Liver (tissue), 9 donors: ENCODE data around the gene INTS4. TPM values are rescaled to one million over a fixed set of nuclear protein-coding genes. Genes with fewer than 3 reads are reported as not detected.
"Not testable (repeated sequence)": the region's sequence is repeated elsewhere in the genome, so short reads cannot be mapped to it uniquely, and the experiment has no call there.

Source experiments
- DNase-seq: peaks from one replicate; pipeline ENCODE4 v3.0.0-alpha.2; 2017; ENCODE audit warnings: low spot score
- H3K27ac ChIP-seq, 2 donors: one replicate each; pipeline ENCODE4 v1.7.0; 2013; ENCODE audit warnings: inconsistent platforms in 2 of 2, low read length in 2 of 2, control low read depth in 1 of 2, low read depth in 1 of 2, mild to moderate bottlenecking in 1 of 2
- H3K27me3 ChIP-seq, 4 donors: one replicate each; pipeline versions ENCODE4 v1.6.1 to v1.7.0; 2013; ENCODE audit warnings: low read length in 3 of 4, inconsistent platforms in 1 of 4, mild to moderate bottlenecking in 1 of 4, moderate library complexity in 1 of 4; ENCODE audit not compliant: control insufficient read depth in 4 of 4, insufficient read depth in 4 of 4
- H3K36me3 ChIP-seq, 4 donors: one replicate each; pipeline versions ENCODE4 v1.6.1 to v1.7.0; 2013; ENCODE audit warnings: low read length in 3 of 4, mild to moderate bottlenecking in 3 of 4, low read depth in 1 of 4, moderate library complexity in 1 of 4; ENCODE audit not compliant: control insufficient read depth in 4 of 4, insufficient read depth in 3 of 4
- H3K4me1 ChIP-seq, 4 donors: one replicate each; pipeline versions ENCODE4 v1.6.1 to v1.7.0; 2013; ENCODE audit warnings: low read length in 3 of 4, mild to moderate bottlenecking in 3 of 4, moderate library complexity in 1 of 4; ENCODE audit not compliant: control insufficient read depth in 4 of 4, insufficient read depth in 4 of 4
- H3K4me3 ChIP-seq, 3 donors: one replicate each; pipeline versions ENCODE4 v1.6.1 to v1.7.0; 2013; ENCODE audit warnings: low read length in 3 of 3, control low read depth in 1 of 3, low read depth in 1 of 3, mild to moderate bottlenecking in 1 of 3
- H3K9ac ChIP-seq, 2 donors: one replicate each; pipeline ENCODE4 v1.7.0; 2013; ENCODE audit warnings: low read length in 2 of 2, mild to moderate bottlenecking in 2 of 2, moderate library complexity in 2 of 2, control low read depth in 1 of 2, low read depth in 1 of 2
- H3K9me3 ChIP-seq, 4 donors: one replicate each; pipeline versions ENCODE4 v1.6.1 to v1.7.0; 2013; ENCODE audit warnings: low read length in 3 of 4; ENCODE audit not compliant: control insufficient read depth in 4 of 4
- CTCF ChIP-seq: fragments of 150-350 bp; IDR thresholded peaks from 2 replicates; pipeline ENCODE4 v1.5.1; 2017; ENCODE audit warnings: improper control_type of control experiment, low read depth, low read length; ENCODE audit not compliant: missing input control
- FOXA1 ChIP-seq: IDR thresholded peaks from 2 replicates; pipeline ENCODE4 v1.6.1; 2016; ENCODE audit warnings: antibody characterized with exemption
- FOXA2 ChIP-seq: IDR thresholded peaks from 2 replicates; pipeline ENCODE4 v1.6.1; 2016; ENCODE audit warnings: antibody characterized with exemption
- GABPA ChIP-seq, 2 donors: IDR thresholded peaks in 1 of 2; conservative IDR thresholded peaks in 1 of 2; 2 replicates each; pipeline ENCODE4 v1.6.1; 2016; ENCODE audit warnings: antibody characterized with exemption in 2 of 2, mild to moderate bottlenecking in 1 of 2, moderate library complexity in 1 of 2
- HNF4A ChIP-seq, 2 donors: conservative IDR thresholded peaks; 2 replicates each; pipeline ENCODE4 v1.6.1; 2016; ENCODE audit warnings: antibody characterized with exemption in 2 of 2, mild to moderate bottlenecking in 2 of 2
- HNF4G ChIP-seq: IDR thresholded peaks from 2 replicates; pipeline ENCODE4 v1.6.1; 2016; ENCODE audit warnings: antibody characterized with exemption
- JUND ChIP-seq, 2 donors: IDR thresholded peaks; 2 replicates each; pipeline ENCODE4 v1.6.1; 2016; ENCODE audit warnings: antibody characterized with exemption in 2 of 2
- MAX ChIP-seq: IDR thresholded peaks from 2 replicates; pipeline ENCODE4 v1.6.1; 2016; ENCODE audit warnings: antibody characterized with exemption
- NR2F2 ChIP-seq: IDR thresholded peaks from 2 replicates; pipeline ENCODE4 v1.6.1; 2016; ENCODE audit warnings: antibody characterized with exemption
- REST ChIP-seq: IDR thresholded peaks from 2 replicates; pipeline ENCODE4 v1.6.1; 2016; ENCODE audit warnings: antibody characterized with exemption, mild to moderate bottlenecking
- RXRA ChIP-seq, 2 donors: IDR thresholded peaks; 2 replicates each; pipeline ENCODE4 v1.6.1; 2017 to 2018; ENCODE audit warnings: antibody characterized with exemption in 2 of 2, mild to moderate bottlenecking in 1 of 2
- YY1 ChIP-seq: IDR thresholded peaks from 2 replicates; pipeline ENCODE4 v1.6.1; 2016; ENCODE audit warnings: antibody characterized with exemption, mild to moderate bottlenecking
- ZBTB33 ChIP-seq: IDR thresholded peaks from 2 replicates; pipeline ENCODE4 v1.6.1; 2016; ENCODE audit warnings: antibody characterized with exemption
- WGBS: extraction: QIAGEN DNeasy Blood & Tissue Kit; methylation state at CpG from one replicate; pipeline ENCODE4 v1.1.7; 2013; 5-methylcytosine and 5-hydroxymethylcytosine counted together
- polyA plus RNA-seq, 2 donors: library from polyadenylated mRNA; stranded (reverse) in 1 of 2; unstranded in 1 of 2; fragments of 200-250 nt in 1 of 2; fragments of >200 nt in 1 of 2; fragmentation: Nextera tagmentation in 1 of 2; extraction: Ambion mirVana in 1 of 2; gene quantifications; one replicate each; pipeline versions ENCODE4 v1.2.1 to v1.2.3, GENCODE V29; 2013 to 2015
- total RNA-seq, 2 donors: library from RNA; depleted of rRNA; stranded (reverse); fragments of >200 nt; gene quantifications; one replicate each; pipeline ENCODE4 v1.2.3, GENCODE V29; 2014
- donor health status: healthy.
- donor health status: healthy.
- donor health status: healthy.
- donor health status: healthy.
- donor health status: healthy.

INTS4 gene
- total and polyA plus RNA-seq, 4 donors = 7.9 to 19.1 (median 15.0) TPM

- Histone ChIP-seq H3K36me3 (peaks cover 0 to 12% (median 5%) of the 10 kb centered on the region in 4 donors), H3K4me3 (peak overlapping the region; percentile 72 to 98 (median 81)), H3K9me3 (no peaks in the 10 kb centered on the region), H3K27ac (no peak overlapping the region), H3K4me1 (peaks cover 1 to 21% (median 19%) of the 10 kb centered on the region in 4 donors), H3K9ac (peak overlapping the region; percentile 74 to 93), H3K27me3 (no peaks in the 10 kb centered on the region)
- DNase-seq = no peak
- WGBS = 7% methylated on average over 11 of the region's 11 CpGs
- no peak for TF ChIP-seq FOXA2
- no peak for TF ChIP-seq FOXA1
- TF ChIP-seq GABPA (IDR thresholded peaks at IDR 0.05 in 1 of 2, conservative IDR thresholded peaks at IDR 0.05 in 1 of 2) = no peak
- no peak for TF ChIP-seq ZBTB33
- no peak for TF ChIP-seq JUND (IDR thresholded peaks at IDR 0.05)
Measured at GRCh38 chr11:77993902-77994301, 566 bp downstream of the INTS4 start.

GRCh38 chr11:77990981-77991380 lies 3.5 kb downstream of the INTS4 start:
- 95% methylated on average over 5 of the region's 5 CpGs for WGBS
- Histone ChIP-seq H3K9me3 (no peaks in the 10 kb centered on the region), H3K27me3 (no peaks in the 10 kb centered on the region), H3K4me3 (no peak overlapping the region), H3K9ac (no peak overlapping the region), H3K4me1 (peaks cover 1 to 21% (median 19%) of the 10 kb centered on the region in 4 donors), H3K36me3 (peaks cover under 1 to 15% (median 8%) of the 10 kb centered on the region in 4 donors), H3K27ac (no peak overlapping the region)
- DNase-seq = no peak
- TF ChIP-seq MAX (no peak), CTCF (no peak)

GRCh38 chr11:77986456-77986855 lies 8.0 kb downstream of the INTS4 start:
- H3K36me3 ChIP-seq = peaks cover 2 to 15% (median 8%) of the 10 kb centered on the region in 4 donors
- not testable (repeated sequence) for DNase-seq, H3K27me3 ChIP-seq

GRCh38 chr11:77981346-77981947 lies 13.0 kb downstream of the INTS4 start:
- H3K4me3 ChIP-seq = no peak overlapping the region
- H3K27ac ChIP-seq = no peak overlapping the region
- 97% methylated on average over 2 of the region's 2 CpGs for WGBS
- no peaks in the 10 kb centered on the region for H3K9me3 ChIP-seq
- H3K9ac ChIP-seq = no peak overlapping the region
- no peaks in the 10 kb centered on the region for H3K4me1 ChIP-seq
- no peaks in the 10 kb centered on the region for H3K27me3 ChIP-seq
- peaks cover 2 to 29% (median 16%) of the 10 kb centered on the region in 4 donors for H3K36me3 ChIP-seq
- no peak for DNase-seq
- TF ChIP-seq YY1 (no peak), HNF4A (conservative IDR thresholded peaks at IDR 0.05) (no peak), CTCF (no peak), REST (no peak), HNF4G (no peak), FOXA1 (no peak), NR2F2 (no peak), RXRA (IDR thresholded peaks at IDR 0.05) (no peak)

More at GRCh38 chr11:77986456-77986855, 8.0 kb downstream of the INTS4 start:
- not testable (repeated sequence) for H3K4me3 ChIP-seq, H3K4me1 ChIP-seq, H3K9ac ChIP-seq, H3K9me3 ChIP-seq, H3K27ac ChIP-seq
- WGBS = 98% methylated on average over 8 of the region's 8 CpGs
